Measurements from ENCODE around the gene GPER1. TPM values are rescaled to one million over a fixed set of nuclear protein-coding genes. Genes with fewer than 3 reads are reported as not detected.

The GPER1 gene
- total RNA-seq, 2 experiments from 2014 or later = 34.9 to 75.9 TPM

DNA sequence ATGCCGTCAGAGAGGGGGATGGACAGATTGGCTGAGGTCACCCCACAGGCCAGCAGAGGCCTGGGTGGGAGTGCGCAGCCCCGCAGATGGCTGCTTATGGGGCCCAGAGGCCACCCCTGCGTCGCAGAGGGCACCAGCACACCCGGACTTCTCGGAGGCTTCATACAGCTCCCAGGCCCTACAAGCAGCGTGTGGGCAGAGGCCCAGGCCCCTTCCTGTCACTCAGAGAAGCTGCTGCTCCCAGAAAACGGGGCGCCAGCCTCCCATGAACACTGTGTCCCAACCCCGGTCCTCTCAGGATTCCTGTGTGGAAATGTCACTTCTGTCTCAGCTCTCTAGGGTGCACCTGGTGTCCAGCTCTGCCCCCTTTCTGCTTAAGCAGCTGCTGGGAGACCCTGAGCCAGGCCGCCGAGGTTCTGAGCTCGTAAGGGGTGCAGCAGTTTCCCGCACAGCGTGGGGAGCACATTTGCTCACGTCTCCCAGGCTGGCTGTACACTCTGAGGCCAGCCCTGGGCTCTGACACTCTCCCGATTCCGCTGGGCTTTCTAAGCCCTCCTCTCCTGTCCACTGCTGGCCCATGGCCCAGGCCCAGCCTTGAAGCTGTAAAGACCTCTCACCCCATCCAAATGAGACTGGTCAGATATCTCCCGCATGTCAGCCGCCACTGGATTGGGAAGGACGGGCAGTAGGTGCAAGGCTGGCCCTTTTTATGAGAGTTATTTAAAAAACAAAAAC is 36.8 kb upstream of the GPER1 start:
- CTCF ChIA-PET (ENCODE audit: unreplicated experiment) = interaction anchor here (0.6 kb wide), 1 partner anchor 8 kb away, joined by 4 read pairs; no protein-coding TSS in a partner anchor
- no TSS peak for BruUV-seq (replicated peaks)

DNA sequence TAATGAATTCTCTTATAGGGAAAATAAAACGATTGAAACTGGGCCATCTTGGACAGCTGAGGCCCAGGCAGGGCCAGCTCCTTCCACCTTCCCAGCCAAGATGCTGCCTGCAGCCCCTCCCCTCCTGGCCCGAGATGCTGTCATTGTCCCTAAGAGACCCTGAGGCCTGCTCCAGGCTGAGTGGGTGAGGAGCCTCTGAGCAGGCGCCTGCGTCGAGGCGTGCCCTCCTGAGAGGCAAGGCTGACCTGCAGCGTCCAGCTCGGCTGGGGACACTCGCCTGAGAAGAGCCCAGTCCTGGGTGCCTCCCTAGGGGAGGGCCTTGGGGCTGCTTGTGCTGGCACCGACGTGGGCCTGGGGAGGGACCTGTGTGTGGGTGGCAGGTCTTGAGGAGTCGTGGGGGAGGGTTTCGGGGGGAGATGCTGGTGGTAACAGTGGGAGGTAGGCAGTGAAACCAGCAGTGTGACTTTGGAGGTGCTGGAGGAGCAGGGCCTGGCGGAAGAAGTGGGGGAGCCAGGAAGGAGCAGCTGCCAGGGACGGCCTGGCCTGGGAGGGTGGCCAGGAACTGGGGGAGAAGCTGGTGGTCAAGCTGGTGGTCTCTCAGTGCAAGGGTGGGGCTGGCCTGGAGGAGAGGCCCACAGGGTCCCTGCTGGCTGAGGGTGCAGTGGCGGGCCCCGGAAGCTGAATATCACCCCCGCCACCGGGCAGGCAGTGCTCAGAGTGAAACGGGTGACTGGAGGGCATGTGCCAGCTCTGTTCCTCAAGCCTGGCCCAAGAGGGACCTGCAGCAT is 35.7 kb upstream of the GPER1 start:
- H2AFZ ChIP-seq (ENCODE audit: low read length) = no peak overlapping the region
- peaks cover 13% of the 10 kb centered on the region for H3K4me1 ChIP-seq (ENCODE audit: insufficient read depth, low read length, poor library complexity, severe bottlenecking)
- no peak overlapping the region for H3K27ac ChIP-seq (ENCODE audit: low read depth, low read length, poor library complexity, severe bottlenecking)
- no peaks in the 10 kb centered on the region for H3K9me2 ChIP-seq (ENCODE audit: insufficient read depth, low read length)
- POLR2A ChIA-PET = interaction anchor here (0.6 kb wide), 1 partner anchor 72 kb away, joined by 4 read pairs; no protein-coding TSS in a partner anchor
- no peaks in the 10 kb centered on the region for H3K79me2 ChIP-seq (ENCODE audit: insufficient read depth, low read depth, low read length)
- H4K20me1 ChIP-seq (ENCODE audit: insufficient read depth, low read length) = no peaks in the 10 kb centered on the region
- H3K36me3 ChIP-seq (ENCODE audit: insufficient read depth, low read length) = no peaks in the 10 kb centered on the region
- TF ChIP-seq EZH2phosphoT487 (IDR thresholded peaks at IDR 0.05; ENCODE audit: borderline replicate concordance, low read depth, low read length) (no peak), CTCF (conservative IDR thresholded peaks at IDR 0.05; ENCODE audit: low read length) (no peak)
- H3K9me3 ChIP-seq (ENCODE audit: low read length) = no peaks in the 10 kb centered on the region
- intact Hi-C loops (cut with micrococcal nuclease; ENCODE audit: unreplicated experiment) = no loop called here
- CTCF ChIA-PET (ENCODE audit: unreplicated experiment) = no interaction called here
- no peak for DNase-seq (ENCODE audit: low spot score)
- H3K4me3 ChIP-seq (ENCODE audit: low read depth, low read length, poor library complexity, severe bottlenecking) = no peak overlapping the region
- BruUV-seq (replicated peaks) = no TSS peak
- no peak overlapping the region for H3K4me2 ChIP-seq (ENCODE audit: low read length)

More for the DNA sequence above, 36.8 kb upstream of the GPER1 start:
- Histone ChIP-seq H3K27ac (ENCODE audit: low read depth, low read length, poor library complexity, severe bottlenecking) (no peak overlapping the region), H4K20me1 (ENCODE audit: insufficient read depth, low read length) (no peaks in the 10 kb centered on the region), H3K9me3 (ENCODE audit: low read length) (no peaks in the 10 kb centered on the region), H3K4me2 (ENCODE audit: low read length) (no peak overlapping the region), H2AFZ (ENCODE audit: low read length) (no peak overlapping the region), H3K4me1 (ENCODE audit: insufficient read depth, low read length, poor library complexity, severe bottlenecking) (peaks cover 9% of the 10 kb centered on the region), H3K9me2 (ENCODE audit: insufficient read depth, low read length) (no peaks in the 10 kb centered on the region), H3K36me3 (ENCODE audit: insufficient read depth, low read length) (no peaks in the 10 kb centered on the region), H3K4me3 (ENCODE audit: low read depth, low read length, poor library complexity, severe bottlenecking) (no peak overlapping the region), H3K79me2 (ENCODE audit: insufficient read depth, low read depth, low read length) (no peaks in the 10 kb centered on the region)
- TF ChIP-seq CTCF (conservative IDR thresholded peaks at IDR 0.05; ENCODE audit: low read length) (no peak), EZH2phosphoT487 (IDR thresholded peaks at IDR 0.05; ENCODE audit: borderline replicate concordance, low read depth, low read length) (no peak)
- POLR2A ChIA-PET = interaction anchor here (1.1 kb wide), 1 partner anchor 35 kb away, joined by 3 read pairs; no protein-coding TSS in a partner anchor
- no peak for DNase-seq (ENCODE audit: low spot score)
- intact Hi-C loops (cut with micrococcal nuclease; ENCODE audit: unreplicated experiment) = no loop called here

All from OCI-LY7 (cell line).